ENCODE data around the gene MRPL34.
"Not testable (repeated sequence)": the region's sequence is repeated elsewhere in the genome, so short reads cannot be mapped to it uniquely, and the experiment has no call there.

MRPL34 gene

GRCh38 chr19:17285415-17286135 lies 20.1 kb upstream of the MRPL34 start:
- FAIRE-seq (no peak), DNase-seq (ENCODE audit: low spot score) (no peak)

DNA sequence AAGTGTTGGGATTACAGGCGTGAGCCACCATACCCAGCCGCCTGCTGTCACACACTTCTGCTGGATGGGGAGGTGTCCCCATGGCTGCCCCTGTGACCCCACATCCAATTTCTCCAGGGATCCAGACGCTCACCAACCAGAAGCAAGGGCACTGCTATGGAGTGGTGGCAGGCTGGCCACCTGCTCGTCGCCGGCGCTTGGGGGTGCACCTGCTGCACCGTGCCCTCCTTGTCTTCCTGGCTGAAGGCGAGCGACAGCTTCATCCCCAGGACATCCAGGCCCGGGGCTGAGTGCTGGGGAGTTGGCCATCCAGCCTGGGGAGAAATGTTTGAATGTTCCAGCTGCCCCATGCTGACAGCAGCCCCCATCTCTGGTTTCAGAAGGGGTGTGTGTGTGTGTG lies 19.4 kb upstream of the MRPL34 start:
- no peak for DNase-seq (ENCODE audit: low spot score)
- FAIRE-seq, result no peak

DNA sequence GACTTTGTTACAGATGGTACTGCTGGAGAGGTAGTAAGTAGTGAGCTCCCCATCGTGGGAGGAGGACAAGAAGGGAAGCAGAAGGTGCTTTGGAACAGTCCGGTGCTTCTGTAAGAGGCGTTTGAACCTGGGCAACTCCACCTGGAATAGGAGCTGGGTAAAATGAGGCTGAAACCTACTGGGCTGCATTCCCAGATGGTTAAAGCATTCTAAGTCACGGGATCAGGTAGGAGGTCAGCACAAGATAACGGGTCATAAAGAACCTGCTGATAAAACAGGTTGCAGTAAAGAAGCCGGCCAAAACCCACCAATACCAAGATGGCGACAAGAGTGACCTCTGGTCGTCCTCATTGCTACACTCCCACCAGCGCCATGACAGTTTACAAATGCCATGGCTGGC lies 18.9 kb upstream of the MRPL34 start:
- no peak for FAIRE-seq

GRCh38 chr19:17289489-17289888 lies 16.2 kb upstream of the MRPL34 start:
- DNase-seq (ENCODE audit: low spot score) (no peak), FAIRE-seq (no peak)

More for the DNA sequence above, 18.9 kb upstream of the MRPL34 start:
- no peak for DNase-seq (ENCODE audit: low spot score)

DNA sequence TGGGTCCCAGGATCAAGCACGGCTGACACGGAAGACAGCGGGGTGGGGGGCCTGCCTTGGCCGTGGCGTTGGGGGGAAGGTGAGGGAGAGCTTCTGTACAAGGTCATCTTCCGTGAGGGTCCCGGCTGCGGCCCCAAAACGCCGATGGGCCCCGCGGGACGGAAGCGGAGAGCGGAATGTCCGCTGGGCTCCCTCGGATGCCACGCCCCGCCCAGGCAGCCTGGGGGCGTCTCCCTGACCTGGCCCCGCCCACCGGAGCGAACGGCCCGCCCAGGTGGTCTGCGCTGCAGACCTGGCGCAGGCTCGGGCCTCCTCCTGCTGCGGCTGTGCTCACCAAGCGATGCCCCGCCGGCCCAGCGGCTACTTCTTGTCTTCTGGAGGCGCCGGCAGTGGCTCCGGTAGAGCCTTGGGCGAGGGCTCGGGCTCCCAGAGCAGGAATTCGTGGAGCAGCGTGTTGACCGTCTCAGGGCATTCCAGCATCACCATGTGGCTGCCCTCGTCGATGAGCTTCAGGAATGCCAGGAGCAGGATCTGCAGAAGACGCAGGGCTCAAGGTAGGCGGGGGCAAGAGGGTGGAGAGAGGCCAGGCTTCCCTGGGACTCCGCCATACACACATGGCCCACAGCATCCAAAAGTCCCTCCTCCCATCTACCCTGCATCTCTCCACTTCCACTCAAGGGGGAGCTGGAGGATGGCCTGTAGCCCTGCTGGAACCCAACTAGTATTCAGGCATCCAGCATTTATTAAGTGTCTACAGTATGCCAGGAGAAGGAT lies 13.2 kb upstream of the MRPL34 start:
- DNase-seq (ENCODE audit: low spot score), result peak; percentile 30

DNA sequence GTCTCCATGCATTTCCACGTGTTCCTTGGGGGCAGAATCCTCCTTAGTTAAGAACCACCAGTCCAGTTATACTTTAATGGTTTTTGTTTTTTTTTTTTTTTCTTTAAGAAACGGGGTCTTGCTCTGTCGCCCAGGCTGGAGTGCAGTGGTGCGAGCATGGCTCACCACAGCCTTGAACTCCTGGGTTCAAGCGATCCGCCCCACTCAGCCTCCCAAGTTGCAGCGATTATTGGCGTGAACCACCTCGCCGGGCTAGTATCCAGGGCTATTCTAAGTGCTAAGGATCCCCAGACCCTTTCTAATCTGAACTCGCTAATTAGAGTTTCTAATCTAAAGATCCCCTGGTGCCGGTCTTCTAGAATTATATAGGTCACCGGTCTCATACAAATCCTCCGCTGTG lies 12.1 kb upstream of the MRPL34 start:
- FAIRE-seq (no peak), DNase-seq (ENCODE audit: low spot score) (no peak)

More for the DNA sequence above, 13.2 kb upstream of the MRPL34 start:
- FAIRE-seq, result no peak

DNA sequence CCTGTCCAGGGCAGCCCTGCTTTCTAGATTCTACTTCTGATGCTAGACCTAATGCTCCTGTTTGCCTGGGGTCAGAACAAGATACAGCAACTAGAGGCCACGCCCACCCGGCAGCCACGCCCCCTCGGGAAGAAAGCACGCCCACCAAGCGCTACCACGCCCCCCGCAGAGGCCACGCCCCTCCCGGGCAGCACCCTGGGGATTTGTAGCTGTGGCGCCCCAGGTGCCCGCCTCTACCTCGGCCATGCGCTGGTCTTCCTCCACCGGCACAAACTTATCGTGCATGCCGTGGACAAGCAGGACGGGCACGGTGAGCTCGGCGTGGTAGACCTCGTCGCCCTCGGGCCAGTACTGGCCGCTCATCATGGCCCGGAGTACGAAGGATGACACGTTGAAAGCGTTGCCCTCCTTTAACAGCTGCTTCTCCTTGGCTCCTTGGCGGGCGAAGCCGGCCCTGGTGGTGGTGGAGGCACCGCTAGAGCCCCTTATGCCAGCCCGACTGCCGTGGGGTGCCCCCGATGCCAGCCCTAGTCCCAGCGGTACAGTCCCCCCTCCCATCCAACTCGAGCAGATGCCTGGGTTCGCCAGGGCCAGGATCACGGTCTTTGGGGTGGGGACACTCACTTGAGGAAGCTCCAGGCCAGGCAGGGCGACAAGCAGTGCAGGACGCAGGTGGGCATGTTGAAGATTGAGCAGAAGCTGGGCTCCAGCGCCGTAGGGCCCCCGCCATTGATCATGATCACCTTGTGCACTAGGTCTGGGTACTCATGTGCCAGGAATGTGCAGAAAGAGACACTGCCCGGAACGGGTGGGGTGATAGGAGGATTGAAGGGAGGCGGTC lies 11.4 kb upstream of the MRPL34 start:
- DNase-seq (ENCODE audit: low spot score) (peak; percentile 28), FAIRE-seq (no peak)

GRCh38 chr19:17295551-17295950 lies 10.1 kb upstream of the MRPL34 start:
- DNase-seq (ENCODE audit: low spot score); FAIRE-seq: not testable (repeated sequence)

GRCh38 chr19:17296273-17296672 lies 9.4 kb upstream of the MRPL34 start:
- FAIRE-seq (no peak), DNase-seq (ENCODE audit: low spot score) (peak; percentile 16)

DNA sequence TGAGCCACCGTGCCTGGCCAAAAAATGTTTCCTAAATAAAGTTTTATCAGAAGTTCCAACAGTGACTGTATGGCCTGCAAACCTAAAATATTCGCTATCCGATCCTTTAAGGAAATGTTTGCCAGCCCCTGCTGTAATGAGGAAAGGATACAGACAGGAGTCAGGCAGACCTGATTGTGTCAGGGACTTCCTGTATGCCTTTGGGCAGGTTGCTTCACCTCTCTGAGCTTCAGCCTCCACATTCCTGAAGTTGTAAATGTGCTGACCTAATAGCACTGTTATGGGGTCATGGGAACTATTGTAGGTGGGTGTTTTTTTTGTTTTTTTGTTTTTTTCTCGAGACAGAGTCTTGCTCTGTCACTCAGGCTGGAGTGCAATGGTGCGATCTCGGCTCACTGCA lies 8.7 kb upstream of the MRPL34 start:
- FAIRE-seq (no peak), DNase-seq (ENCODE audit: low spot score) (no peak)

- DNase-seq (ENCODE audit: low spot score) (no peak), FAIRE-seq (no peak)
These were observed 4.6 kb upstream of the MRPL34 start for GRCh38 chr19:17300992-17301619.

- no peak for FAIRE-seq
These were observed 3.1 kb upstream of the MRPL34 start for GRCh38 chr19:17302391-17303166.

GRCh38 chr19:17303167-17303939 lies 2.3 kb upstream of the MRPL34 start, which contains the start of gene ABHD8:
Gene ABHD8 (minus strand): TSS chr19:17303425. CDS start chr19:17301616, 1,809 bp downstream.
- DNase-seq (ENCODE audit: low spot score) (peak; percentile 91), FAIRE-seq (no peak)

More at GRCh38 chr19:17302391-17303166, 3.1 kb upstream of the MRPL34 start:
- no peak for DNase-seq (ENCODE audit: low spot score)

GRCh38 chr19:17303940-17304267 lies 1.8 kb upstream of the MRPL34 start:
- FAIRE-seq (no peak), DNase-seq (ENCODE audit: low spot score) (no peak)

DNA sequence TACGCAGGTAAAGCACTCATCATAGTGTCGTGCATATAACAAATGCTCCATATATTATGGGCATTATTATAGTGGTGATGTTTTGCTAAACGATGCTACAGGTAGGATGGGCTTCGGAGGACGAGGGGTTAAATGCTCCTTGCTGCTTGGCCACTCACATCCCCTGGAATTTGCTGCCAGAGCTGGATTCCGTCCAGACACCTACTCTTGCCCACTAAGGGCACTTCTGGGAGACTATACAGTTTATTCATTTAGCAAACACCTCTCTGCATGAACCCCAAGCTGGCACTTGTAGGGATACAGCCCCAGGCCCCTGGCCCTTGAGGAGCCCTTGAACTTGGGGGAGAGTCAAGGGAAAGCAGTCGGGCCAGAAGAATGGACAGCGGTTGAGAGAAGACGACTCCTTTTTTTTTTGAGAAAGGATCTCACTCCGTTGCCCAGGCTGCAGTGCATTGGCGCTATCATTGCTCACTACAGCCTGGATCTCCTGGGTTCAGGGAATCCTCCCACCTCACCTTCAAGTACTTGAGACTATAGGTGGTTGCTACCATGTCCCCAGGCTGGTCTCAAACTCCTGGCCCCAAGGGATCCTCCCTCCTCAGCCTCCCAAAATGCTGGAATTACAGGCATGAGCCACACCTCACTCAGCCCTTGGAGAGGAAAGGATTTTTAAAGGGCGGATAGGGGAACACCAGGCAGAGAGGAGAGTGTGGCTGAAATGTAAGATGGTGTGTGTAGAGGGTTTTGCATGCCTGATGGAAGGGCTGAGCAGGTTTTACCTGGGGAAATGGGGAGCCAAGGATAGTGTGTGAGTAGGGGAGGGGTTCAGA lies 1.1 kb upstream of the MRPL34 start:
- FAIRE-seq (no peak), DNase-seq (ENCODE audit: low spot score) (no peak)

DNA sequence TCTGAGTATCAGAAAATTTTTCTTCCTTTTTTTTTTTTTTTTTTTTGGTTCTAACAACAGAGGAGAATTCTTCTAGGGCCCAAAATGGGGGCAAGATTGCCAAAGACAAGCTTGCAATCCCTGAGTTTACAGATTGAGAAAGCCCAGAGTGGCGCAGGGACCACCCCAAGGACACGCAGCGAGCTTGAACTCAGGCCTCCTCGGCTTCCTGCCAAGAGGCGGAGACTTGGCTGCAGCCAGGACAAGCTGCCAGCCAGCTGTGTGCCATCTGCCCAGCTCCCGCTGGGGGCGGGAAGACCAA lies 506 bp upstream of the MRPL34 start:
- DNase-seq (ENCODE audit: low spot score) (no peak), FAIRE-seq (peak; percentile 59)

DNA sequence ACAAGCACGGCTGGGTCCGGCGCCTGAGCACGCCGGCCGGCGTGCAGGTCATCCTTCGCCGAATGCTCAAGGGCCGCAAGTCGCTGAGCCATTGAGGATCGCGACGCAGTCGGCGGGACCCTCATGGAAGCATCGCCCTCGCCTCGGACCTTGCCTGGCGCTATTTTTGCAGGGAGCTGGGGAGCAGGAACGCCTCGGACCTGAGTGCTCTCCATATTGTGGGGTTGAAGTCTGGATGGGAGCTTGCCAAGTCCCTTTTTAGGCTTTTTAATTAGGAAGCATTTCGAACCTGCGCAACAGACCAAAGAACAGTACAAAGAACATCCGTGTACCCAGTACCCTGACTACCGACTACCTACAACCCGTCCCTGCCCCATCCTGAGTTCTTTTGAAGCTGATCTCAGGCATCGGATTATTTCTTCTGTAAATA lies 628 bp downstream of the MRPL34 start:
- DNase-seq (ENCODE audit: low spot score), result no peak
- no peak for FAIRE-seq

GRCh38 chr19:17307876-17308377 lies 2.3 kb downstream of the MRPL34 start:
- DNase-seq (ENCODE audit: low spot score), result no peak
- FAIRE-seq, result no peak
